Transverse colon (tissue), 4 donors: ENCODE results near the gene PIGT. TPM values are rescaled to one million over a fixed set of nuclear protein-coding genes. Genes with fewer than 3 reads are reported as not detected.

Experiments used
- DNase-seq: peaks from one replicate; pipeline ENCODE4 v3.0.0-alpha.2; 2019
- H3K27ac ChIP-seq, 4 donors: fragments of 200-600 bp; sonication (generic); 2 replicates each; pipeline ENCODE4 v1.5.1; 2016 to 2018; ENCODE audit warnings: inconsistent platforms in 4 of 4
- H3K27me3 ChIP-seq: fragments of 200-600 bp; sonication (generic); 2 replicates; pipeline ENCODE4 v1.5.1; 2017; ENCODE audit warnings: inconsistent platforms
- H3K36me3 ChIP-seq, 4 donors: fragments of 200-600 bp; sonication (generic); 2 replicates each; pipeline ENCODE4 v1.5.1; 2017 to 2019; ENCODE audit warnings: inconsistent platforms in 4 of 4
- H3K4me1 ChIP-seq, 4 donors: fragments of 200-600 bp; sonication (generic); 2 replicates each; pipeline ENCODE4 v1.5.1; 2017 to 2020; ENCODE audit warnings: inconsistent platforms in 4 of 4
- H3K4me3 ChIP-seq, 4 donors: fragments of 200-600 bp; sonication (generic); 1 replicate in 1 of 4; 2 replicates in 3 of 4; pipeline versions ENCODE4 v1.5.1 to v1.6.1; 2017 to 2019; ENCODE audit warnings: inconsistent platforms in 4 of 4
- H3K9me3 ChIP-seq, 2 donors: fragments of 200-600 bp; sonication (generic); 2 replicates each; pipeline ENCODE4 v1.5.1; 2017 to 2019; ENCODE audit warnings: inconsistent platforms in 2 of 2
- EP300 ChIP-seq: sonication (generic); formaldehyde crosslinking; IDR thresholded peaks from one replicate; pipeline ENCODE4 v1.6.1; 2017; ENCODE audit warnings: antibody characterized with exemption, low read depth
- POLR2A ChIP-seq: fragments of 450-650 bp; IDR thresholded peaks from one replicate; pipeline ENCODE4 v1.6.1; 2016; ENCODE audit warnings: antibody characterized with exemption, mild to moderate bottlenecking, moderate library complexity
- POLR2AphosphoS5 ChIP-seq, 3 donors: sonication (generic); formaldehyde crosslinking; IDR thresholded peaks; one replicate each; pipeline ENCODE4 v1.6.1; 2016; ENCODE audit warnings: antibody characterized with exemption in 3 of 3
- WGBS, 2 donors: methylation state at CpG; one replicate each; pipeline ENCODE4 v1.1.5; 2018; ENCODE audit warnings: low coverage in 1 of 2; 5-methylcytosine and 5-hydroxymethylcytosine counted together
- in situ Hi-C, 4 donors: fragments of 200-750 bp; cut with MboI; loops; one replicate each; pipeline versions ENCODE4 v1.15.0 to v1.15.1; 2017; ENCODE audit warnings: low sequenced_read_pairs in 3 of 4, low pct_ligation_motif_present in 1 of 4, low pct_unique_long_range_greater_than_20kb in 1 of 4
- intact Hi-C: fragments of 100-400 bp; cut with DNase I; formaldehyde crosslinking; loops from one replicate; pipeline ENCODE4 v1.15.1; 2023; ENCODE audit warnings: low total_unique reads
- total RNA-seq, 4 donors: library from RNA; depleted of rRNA; stranded (reverse); fragments of >200 nt; gene quantifications; one replicate each; pipeline ENCODE4 v1.1.0, GENCODE V29; 2016
- TF ChIP-seq, protein P1 (sequence below), 5 experiments: fragments of 200-600 bp in 3 of 5; fragments of 450-650 bp in 2 of 5; sonication (generic) in 3 of 5; IDR thresholded peaks; 1 replicate in 2 of 5; 2 replicates in 3 of 5; pipeline ENCODE4 v1.5.1; 2016 to 2017; ENCODE audit warnings: antibody characterized with exemption in 5 of 5, inconsistent platforms in 3 of 5, mild to moderate bottlenecking in 2 of 5, moderate library complexity in 1 of 5

Gene PIGT
- total RNA-seq, 4 donors from 2014 or later = 88.3 to 321 (median 108) TPM

DNA sequence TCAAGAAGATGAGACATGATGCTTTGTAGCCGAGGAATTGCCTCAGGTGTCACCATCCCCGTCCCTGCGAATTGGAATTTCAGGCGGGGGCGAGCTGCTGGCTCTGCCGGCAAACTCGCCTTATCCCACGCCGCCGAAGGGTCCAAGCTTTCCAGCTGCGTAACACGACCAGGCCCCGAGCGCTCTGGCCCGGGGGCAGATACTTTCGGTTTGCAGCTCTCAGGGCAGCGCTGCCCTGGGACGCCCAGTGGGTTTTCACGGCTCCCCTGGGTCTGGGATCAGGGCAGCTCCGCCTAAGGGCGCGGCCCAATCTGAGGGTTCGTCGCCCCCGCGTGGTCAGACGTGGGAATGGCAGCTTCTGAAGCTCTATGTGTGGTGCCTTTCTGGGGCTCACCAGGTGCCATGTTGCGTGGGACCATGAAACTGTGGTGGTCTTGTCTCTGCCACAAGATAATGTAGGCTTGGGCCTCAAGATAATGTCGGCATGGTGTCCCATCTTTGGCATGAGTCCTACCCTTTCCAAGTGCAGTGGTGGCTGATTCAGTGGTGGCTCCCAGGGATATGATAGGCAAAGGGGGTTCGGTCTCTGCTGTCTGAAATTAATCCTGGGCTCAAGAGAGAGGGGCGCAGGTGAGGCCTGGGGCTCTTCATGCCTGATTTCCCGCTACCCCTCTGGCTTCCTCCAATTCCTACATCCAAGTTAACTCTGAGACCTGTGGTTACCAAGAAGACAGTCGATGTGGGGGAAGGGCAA, 21.0 kb downstream of the PIGT start:
- DNase-seq = peak; percentile 93
- H3K9me3 ChIP-seq = no peaks in the 10 kb centered on the region
- H3K27me3 ChIP-seq = no peaks in the 10 kb centered on the region
- H3K27ac ChIP-seq = peak overlapping the region; percentile 78 to 86 (median 80)
- TF ChIP-seq POLR2A = peak; percentile 38
- TF ChIP-seq, protein P1, sequence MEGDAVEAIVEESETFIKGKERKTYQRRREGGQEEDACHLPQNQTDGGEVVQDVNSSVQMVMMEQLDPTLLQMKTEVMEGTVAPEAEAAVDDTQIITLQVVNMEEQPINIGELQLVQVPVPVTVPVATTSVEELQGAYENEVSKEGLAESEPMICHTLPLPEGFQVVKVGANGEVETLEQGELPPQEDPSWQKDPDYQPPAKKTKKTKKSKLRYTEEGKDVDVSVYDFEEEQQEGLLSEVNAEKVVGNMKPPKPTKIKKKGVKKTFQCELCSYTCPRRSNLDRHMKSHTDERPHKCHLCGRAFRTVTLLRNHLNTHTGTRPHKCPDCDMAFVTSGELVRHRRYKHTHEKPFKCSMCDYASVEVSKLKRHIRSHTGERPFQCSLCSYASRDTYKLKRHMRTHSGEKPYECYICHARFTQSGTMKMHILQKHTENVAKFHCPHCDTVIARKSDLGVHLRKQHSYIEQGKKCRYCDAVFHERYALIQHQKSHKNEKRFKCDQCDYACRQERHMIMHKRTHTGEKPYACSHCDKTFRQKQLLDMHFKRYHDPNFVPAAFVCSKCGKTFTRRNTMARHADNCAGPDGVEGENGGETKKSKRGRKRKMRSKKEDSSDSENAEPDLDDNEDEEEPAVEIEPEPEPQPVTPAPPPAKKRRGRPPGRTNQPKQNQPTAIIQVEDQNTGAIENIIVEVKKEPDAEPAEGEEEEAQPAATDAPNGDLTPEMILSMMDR (IDR thresholded peaks at IDR 0.05) = peak; percentile 92 to 98 (median 96)
- no peak for TF ChIP-seq EP300
- peak in 2 of 3 donors; percentile 52 to 65 for TF ChIP-seq POLR2AphosphoS5 (IDR thresholded peaks at IDR 0.05)
- no peaks in the 10 kb centered on the region for H3K36me3 ChIP-seq
- intact Hi-C loops = loop anchor here (5.0 kb wide), 2 partner anchors 65 to 120 kb away; no protein-coding TSS in a partner anchor
- peak overlapping the region; percentile 47 to 80 (median 52) for H3K4me3 ChIP-seq
- H3K4me1 ChIP-seq = peaks cover 0 to 13% (median 9%) of the 10 kb centered on the region in 4 donors
- 9 to 83% methylated on average over 1 to 31 of the region's 33 CpGs for WGBS, 2 donors
- in situ Hi-C loops = loop anchor here in 3 of 4 donors (5.0 to 25.0 kb wide), 3 partner anchors 62 to 125 kb away; partner anchors contain the start of genes MATN4 (in 1 of the 3), RBPJL (in 1 of the 3) and TP53TG5 (in 1 of the 3)

DNA sequence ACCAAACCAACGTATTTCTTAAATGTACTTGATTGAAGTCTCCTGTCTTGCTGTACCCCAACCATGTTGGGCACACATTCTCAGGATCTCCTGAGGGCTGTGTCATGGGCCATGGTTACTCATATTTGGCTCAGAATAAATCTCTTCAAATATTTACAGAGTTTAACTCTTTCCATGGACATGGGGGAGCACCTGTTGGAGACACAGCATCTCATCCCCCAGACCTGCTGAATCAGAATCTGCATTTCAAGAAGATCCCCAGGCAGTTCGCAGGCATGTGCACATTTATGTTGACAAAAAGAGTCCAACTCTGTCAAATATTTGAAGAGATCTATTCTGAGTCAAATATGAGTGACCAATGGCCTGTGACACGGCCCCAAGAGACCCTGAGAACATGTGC, 24.5 kb downstream of the PIGT start:
- H3K4me1 ChIP-seq = peaks cover 0 to 13% (median 9%) of the 10 kb centered on the region in 4 donors
- H3K9me3 ChIP-seq = no peaks in the 10 kb centered on the region
- H3K36me3 ChIP-seq = no peaks in the 10 kb centered on the region
- no peaks in the 10 kb centered on the region for H3K27me3 ChIP-seq
- intact Hi-C loops (no loop called here), in situ Hi-C loops (loop anchor here in 3 of 4 donors (10.0 to 25.0 kb wide), 3 partner anchors 66 to 128 kb away; partner anchors contain the start of genes TP53TG5 (in 2 of the 3), MATN4 (in 1 of the 3) and RBPJL (in 1 of the 3))
- no peak overlapping the region for H3K27ac ChIP-seq
- TF ChIP-seq POLR2A (no peak), EP300 (no peak), POLR2AphosphoS5 (IDR thresholded peaks at IDR 0.05) (no peak)
- TF ChIP-seq, protein P1 (IDR thresholded peaks at IDR 0.05) = no peak
- WGBS, 2 donors = 79 to 90% methylated on average over 2 to 3 of the region's 3 CpGs
- DNase-seq = no peak
- no peak overlapping the region for H3K4me3 ChIP-seq

DNA sequence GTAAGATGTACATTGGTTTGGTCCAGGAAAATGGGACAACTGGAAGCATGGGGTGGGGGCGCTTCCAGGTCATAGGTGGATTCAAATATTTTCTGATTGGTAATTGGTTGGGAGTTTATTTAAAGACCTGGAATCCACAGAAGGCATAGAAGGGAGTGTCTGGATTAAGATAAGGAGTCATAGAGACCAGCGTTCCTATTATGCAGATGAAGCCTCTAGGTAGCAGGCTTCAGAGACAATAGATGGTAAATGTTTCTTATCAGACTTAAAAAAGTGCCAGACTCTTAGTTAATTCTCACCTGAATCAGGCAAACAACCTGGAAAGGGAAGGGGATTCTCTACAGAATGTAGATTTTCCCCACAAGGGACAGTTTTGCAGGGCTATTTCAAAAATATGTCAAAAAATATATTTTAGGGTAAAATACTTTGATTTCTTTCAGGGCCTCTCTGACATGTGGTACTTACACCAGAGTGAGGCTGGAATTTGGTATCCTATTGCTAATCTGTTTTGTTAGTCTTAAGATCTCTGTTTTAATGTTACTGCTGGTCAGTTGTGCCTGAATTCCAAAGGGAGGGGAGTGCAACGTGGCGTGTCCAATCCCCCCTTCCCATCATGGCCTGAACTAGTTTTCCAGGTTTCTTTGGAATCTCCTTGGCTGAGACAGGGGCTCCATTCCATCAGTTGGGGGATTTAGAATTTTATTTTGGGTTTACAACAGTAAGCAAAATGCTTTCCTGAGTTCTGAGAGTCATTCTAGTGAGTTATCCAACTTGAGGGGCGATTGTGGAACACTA, 25.1 kb downstream of the PIGT start:
- peaks cover 0 to 10% (median 8%) of the 10 kb centered on the region in 4 donors for H3K4me1 ChIP-seq
- no peak for DNase-seq
- no peaks in the 10 kb centered on the region for H3K36me3 ChIP-seq
- TF ChIP-seq EP300 (no peak), POLR2A (no peak), POLR2AphosphoS5 (IDR thresholded peaks at IDR 0.05) (no peak)
- TF ChIP-seq, protein P1 (IDR thresholded peaks at IDR 0.05) = no peak
- intact Hi-C loops = no loop called here
- no peak overlapping the region for H3K27ac ChIP-seq
- in situ Hi-C loops = loop anchor here in 3 of 4 donors (10.0 to 25.0 kb wide), 3 partner anchors 66 to 129 kb away; partner anchors contain the start of genes TP53TG5 (in 2 of the 3), MATN4 (in 1 of the 3) and RBPJL (in 1 of the 3)
- 73 to 76% methylated on average over 2 to 5 of the region's 5 CpGs for WGBS, 2 donors
- no peak overlapping the region for H3K4me3 ChIP-seq
- H3K27me3 ChIP-seq = no peaks in the 10 kb centered on the region
- H3K9me3 ChIP-seq = no peaks in the 10 kb centered on the region
